TTC549 (cell line): ENCODE data around the gene FILIP1L.

ENCODE experiments used
- FAIRE-seq: peaks from 2 replicates; lab custom pipeline; 2012; peaks lifted over from hg19 to GRCh38; lab: Jason Lieb, UNC

The FILIP1L gene

DNA sequence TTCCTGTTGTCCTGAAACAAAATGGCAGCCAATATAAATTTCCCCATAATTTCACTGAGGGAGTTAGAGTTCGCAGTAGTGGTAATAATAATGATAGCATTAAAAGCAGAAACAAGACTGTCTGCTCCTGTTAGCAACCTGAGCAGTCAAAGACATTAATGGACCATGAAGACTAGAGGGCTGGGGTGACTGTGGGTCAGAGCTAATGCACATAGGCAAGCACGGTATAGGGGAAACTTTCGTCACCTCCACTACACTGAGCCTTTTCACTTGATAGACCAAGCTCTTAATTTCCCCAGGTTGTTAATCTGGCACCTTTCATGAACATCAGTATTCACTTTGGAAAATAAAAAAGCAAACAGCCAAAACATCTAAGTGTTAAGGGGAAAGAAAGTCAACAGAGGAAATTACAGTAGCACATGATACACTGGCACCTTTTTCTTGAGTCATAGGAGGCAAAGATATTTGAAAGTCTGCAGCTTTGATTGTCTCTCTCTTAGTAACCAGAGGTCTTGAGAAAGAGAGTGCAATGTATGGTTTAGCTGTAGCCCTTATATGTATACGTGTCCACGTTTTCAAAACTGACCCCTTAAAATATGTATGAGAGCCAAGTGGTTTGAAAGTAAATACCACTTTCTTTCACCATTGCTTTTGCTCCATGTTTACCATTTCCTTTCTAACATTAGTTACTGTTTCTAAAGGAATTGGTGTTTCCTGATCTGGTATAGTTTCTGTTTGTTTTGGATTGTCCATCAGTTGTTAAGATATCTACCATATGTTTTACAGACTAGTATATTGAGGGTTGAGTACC lies 104.8 kb downstream of the FILIP1L start:
- FAIRE-seq, result no peak

- no peak for FAIRE-seq
Observed at GRCh38 chr3:100008081-100008698, 106.1 kb downstream of the FILIP1L start.

DNA sequence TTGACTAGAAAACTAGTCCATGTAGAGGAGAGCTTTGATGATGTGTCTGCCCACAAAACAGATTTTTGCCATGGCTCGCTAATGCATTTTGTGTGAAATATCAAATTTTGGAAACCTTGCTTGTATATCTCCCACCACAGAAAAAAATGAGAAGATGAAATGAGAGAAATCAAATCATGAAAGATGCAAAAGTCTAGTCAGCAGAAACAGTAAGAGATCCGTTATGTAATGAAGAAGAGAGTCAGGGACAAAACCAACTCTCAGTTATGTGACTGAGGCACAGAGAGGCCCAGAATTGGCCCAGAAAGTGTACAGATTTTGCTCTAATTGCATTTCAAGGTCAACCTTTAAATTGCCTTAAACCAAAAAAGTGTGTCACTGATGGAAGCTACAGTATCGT lies 107.0 kb downstream of the FILIP1L start:
- FAIRE-seq, result no peak

DNA sequence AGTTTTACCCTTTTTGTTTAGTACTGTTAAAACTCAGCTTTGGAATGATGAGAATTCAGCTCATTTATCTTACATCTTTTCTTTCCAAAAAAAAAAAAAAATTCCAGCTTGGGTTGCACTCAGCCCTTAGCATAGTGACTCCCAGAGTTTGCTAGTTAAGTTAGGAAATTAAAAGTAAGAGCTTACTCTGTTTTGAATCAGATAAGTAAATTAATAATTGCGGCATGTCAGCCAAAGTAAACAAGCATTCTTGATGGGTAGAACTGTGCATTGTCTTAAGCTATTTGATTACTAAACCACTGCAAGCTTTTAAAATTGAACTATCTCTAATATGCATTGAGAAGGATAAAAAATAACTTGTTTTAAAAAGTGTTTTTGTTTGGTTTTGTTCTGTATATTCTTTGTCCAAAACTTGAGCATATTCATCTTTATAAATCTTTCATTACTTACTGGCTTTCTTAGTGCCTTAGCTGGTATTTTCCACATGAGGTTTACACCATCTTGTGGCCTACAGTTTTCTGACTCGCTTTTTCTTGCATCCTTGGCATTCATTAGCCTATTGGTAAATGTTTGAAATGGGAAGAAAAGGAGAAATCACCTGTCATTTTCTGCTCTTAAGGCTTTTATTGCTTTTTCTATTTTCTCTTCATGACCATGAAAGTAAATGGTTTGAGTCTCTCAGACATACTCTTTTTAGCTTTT lies 107.6 kb downstream of the FILIP1L start:
- FAIRE-seq, result no peak

DNA sequence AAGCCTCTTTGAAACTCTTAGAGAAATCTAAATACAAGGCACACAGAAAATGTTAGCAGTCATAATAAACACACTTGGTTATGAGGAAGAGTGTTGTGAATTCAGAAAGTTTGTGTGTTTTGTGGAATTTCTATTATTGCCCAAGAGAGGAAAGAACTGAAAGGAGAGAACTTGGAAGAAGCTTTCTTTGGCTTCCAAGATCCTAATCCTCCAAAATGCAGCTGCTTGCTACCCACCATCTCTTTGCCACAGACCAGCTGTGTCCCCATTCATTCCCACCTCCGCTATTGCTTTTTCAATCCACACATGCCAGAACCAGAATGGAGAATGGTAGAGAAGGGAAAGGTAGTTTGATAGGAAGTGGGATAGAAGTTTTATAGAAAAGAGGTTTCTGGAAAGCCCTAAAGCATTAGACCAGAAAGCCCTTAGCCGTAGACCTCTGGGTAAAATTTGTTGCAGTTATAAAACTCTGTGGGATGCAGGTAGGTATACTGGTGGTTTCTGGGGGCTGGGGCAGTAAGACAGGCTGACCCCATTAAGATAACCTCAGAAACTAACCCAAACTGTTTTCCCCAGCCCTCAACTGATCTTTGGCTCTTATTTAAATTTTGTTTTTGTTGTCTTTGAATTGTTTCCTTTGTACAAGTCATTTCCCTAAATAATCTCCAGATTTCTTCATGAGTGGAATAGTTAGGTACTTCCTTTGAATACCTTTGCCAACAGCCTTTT lies 108.5 kb downstream of the FILIP1L start:
- no peak for FAIRE-seq

DNA sequence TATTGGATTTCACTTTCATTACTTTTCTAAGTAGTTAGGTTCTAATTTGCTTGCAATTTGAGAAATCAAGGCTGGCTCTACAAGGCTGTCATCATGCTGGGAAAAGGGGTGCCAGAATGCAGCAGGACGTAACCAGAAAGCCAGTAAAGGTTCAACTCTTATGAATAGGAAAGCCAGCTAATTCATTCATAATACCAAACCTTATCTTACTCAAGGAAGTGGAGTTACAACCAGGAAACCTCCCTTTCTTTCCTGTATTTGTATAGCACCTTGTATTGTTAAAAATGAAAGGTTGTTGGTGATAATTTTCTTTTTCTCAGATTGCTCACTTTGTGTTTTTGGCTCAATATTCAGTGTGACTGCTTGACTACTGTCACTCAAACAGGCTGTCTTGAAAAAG lies 109.4 kb downstream of the FILIP1L start:
- no peak for FAIRE-seq

- no peak for FAIRE-seq
Observed at GRCh38 chr3:100003609-100004503, 110.4 kb downstream of the FILIP1L start.

GRCh38 chr3:100002599-100003350 lies 111.5 kb downstream of the FILIP1L start:
- no peak for FAIRE-seq

DNA sequence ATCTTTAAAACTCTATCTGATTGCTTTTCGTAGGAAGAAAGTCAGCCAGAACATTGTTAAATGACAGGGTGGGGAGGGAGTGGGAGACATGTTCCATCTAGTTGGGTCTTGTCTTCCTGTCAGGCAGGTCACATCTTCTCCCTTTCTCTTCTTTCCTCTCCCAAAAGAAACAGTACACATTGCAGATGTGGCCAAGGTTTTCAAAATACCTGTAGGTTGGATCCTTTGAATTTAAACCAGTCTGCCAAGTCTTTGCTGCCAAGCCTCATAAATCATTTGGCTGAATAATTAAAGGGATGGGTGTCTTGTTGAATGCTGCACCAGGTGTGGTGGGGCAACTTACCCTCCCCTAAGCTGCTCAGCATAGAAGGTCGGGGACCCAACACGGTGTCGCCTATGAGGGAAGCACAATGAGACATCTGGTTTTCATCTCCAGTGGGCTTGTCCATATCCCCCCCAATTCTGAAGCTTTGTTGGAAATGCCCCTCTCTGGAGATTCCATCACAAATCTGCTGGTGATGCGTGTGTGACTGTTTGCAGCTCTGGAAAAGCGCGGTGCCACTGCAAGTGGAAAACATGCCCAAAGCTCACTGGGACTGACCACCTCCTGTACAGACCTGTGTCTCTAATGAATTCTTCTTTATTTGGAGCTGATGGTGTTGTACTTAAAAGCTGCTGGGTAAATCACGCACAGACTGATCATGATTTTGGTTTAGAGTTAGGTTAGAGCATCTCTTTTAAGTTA lies 112.6 kb downstream of the FILIP1L start:
- no peak for FAIRE-seq

- no peak for FAIRE-seq
Observed at GRCh38 chr3:100001083-100001482, 113.2 kb downstream of the FILIP1L start.

GRCh38 chr3:99999536-99999935 lies 114.8 kb downstream of the FILIP1L start:
- no peak for FAIRE-seq

DNA sequence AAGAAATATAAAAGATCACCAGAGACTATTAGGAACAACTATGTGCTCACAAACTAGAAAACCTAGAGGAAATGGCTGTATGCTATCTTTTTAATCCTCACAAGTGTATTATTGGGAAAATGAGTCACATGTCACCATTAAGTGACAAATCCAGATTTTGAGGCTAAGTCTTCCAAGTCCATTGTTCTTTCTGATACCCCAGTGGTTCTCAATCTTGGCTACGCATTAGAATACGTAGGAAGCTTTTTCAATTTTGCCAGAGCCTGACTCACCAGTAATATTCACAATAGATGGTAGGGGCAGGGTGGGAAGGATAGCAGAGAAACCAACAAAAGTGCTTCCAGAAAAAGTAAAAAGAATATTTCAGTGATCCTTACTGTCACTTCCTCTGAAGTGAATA lies 117.0 kb downstream of the FILIP1L start:
- no peak for FAIRE-seq

- FAIRE-seq, result no peak
Observed at GRCh38 chr3:99990179-99990578, 124.1 kb downstream of the FILIP1L start.

- FAIRE-seq, result no peak
Observed at GRCh38 chr3:99984668-99985067, 129.6 kb downstream of the FILIP1L start.

DNA sequence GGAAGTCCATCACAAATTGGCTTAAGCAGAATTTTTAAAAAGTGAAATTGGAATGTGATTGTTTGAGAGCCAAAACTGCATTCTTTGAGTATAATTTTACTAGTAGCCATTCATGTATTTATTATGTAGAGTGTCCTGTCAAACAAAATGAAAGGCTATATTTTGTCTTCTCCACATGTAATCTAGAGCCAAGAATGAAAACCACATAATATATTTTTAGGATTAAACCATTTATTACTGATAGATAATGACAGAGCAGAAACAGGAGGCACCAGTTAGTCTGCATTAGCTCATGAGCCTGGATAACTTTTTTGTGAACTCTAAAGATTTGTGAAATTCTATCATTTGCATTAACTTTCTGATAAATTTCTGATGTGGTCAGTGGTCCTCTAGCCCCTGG lies 130.2 kb downstream of the FILIP1L start:
- no peak for FAIRE-seq

- no peak for FAIRE-seq
Observed at GRCh38 chr3:99982650-99983049, 131.7 kb downstream of the FILIP1L start.

- FAIRE-seq, result no peak
Observed at GRCh38 chr3:99981138-99981537, 133.2 kb downstream of the FILIP1L start.

DNA sequence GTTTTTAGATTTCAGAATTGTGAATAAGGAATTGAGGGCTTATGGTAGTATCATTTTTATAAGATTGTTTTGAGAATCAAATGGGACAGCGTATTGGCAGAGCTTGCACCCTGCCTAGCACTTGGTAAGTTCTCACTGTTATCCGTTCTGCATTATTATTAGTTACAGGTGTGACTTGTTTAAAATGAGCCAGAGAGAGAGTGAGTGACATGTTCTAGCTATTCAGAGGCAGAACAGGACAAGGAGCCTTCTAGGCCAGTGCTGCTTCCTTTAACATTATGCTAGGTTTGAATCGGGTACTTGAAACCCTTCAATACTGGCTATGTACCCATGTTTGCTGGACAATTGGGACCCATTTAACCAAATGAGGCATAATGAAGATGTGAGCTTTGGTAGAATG lies 133.7 kb downstream of the FILIP1L start:
- no peak for FAIRE-seq

- no peak for FAIRE-seq
Observed at GRCh38 chr3:99978221-99978620, 136.1 kb downstream of the FILIP1L start.

- FAIRE-seq, result no peak
Observed at GRCh38 chr3:99976584-99976983, 137.7 kb downstream of the FILIP1L start.
